CD14-positive monocyte (primary cell): ENCODE results near the gene TBL3. TPM values are rescaled to one million over a fixed set of nuclear protein-coding genes. Genes with fewer than 3 reads are reported as not detected.
A peak's percentile ranks its signal among the peaks of the same experiment; 100 is the strongest.

Experiments
- DNase-seq, 3 donors: peaks; one replicate each; pipeline ENCODE4 v3.0.0-alpha.2; 2011 to 2022
- H2AFZ ChIP-seq: 2 replicates; pipeline ENCODE4 v1.6.0; 2012; ENCODE audit warnings: mild to moderate bottlenecking, low read depth, low read length, inconsistent platforms; ENCODE audit not compliant: insufficient read depth, poor library complexity, severe bottlenecking
- H3K27ac ChIP-seq, 2 donors: 1 replicate in 1 of 2; 2 replicates in 1 of 2; pipeline ENCODE4 v1.5.1; 2012 to 2013; ENCODE audit warnings: low read length in 2 of 2, control low read depth in 1 of 2, inconsistent platforms in 1 of 2, low read depth in 1 of 2, mild to moderate bottlenecking in 1 of 2
- H3K27me3 ChIP-seq, 2 donors: one replicate each; pipeline versions ENCODE4 v1.6.0 to v1.6.1; 2011 to 2013; ENCODE audit warnings: low read length in 2 of 2; ENCODE audit not compliant: control insufficient read depth in 2 of 2, insufficient read depth in 2 of 2
- H3K36me3 ChIP-seq, 2 donors: replicated peaks in 1 of 2; 1 replicate in 1 of 2; 2 replicates in 1 of 2; pipeline versions ENCODE4 v1.5.1 to v1.6.1; 2012 to 2013; ENCODE audit warnings: low read length in 2 of 2, control low read depth in 1 of 2, inconsistent platforms in 1 of 2, mild to moderate bottlenecking in 1 of 2; ENCODE audit not compliant: insufficient read depth in 2 of 2, control insufficient read depth in 1 of 2
- H3K4me1 ChIP-seq, 2 donors: 1 replicate in 1 of 2; 2 replicates in 1 of 2; pipeline versions ENCODE4 v1.5.1 to v1.6.1; 2012 to 2013; ENCODE audit warnings: low read length in 2 of 2, control low read depth in 1 of 2, inconsistent platforms in 1 of 2, mild to moderate bottlenecking in 1 of 2, moderate library complexity in 1 of 2; ENCODE audit not compliant: insufficient read depth in 2 of 2, control insufficient read depth in 1 of 2
- H3K4me2 ChIP-seq: replicated peaks from 2 replicates; pipeline ENCODE3; 2012; ENCODE audit warnings: low read length, moderate library complexity, mild to moderate bottlenecking; ENCODE audit not compliant: poor library complexity, severe bottlenecking; ENCODE audit errors: extremely low read depth
- H3K4me3 ChIP-seq, 3 experiments: fragments of 200-600 bp in 1 of 3; sonication (generic) in 1 of 3; replicated peaks in 1 of 3; 1 replicate in 2 of 3; 2 replicates in 1 of 3; pipeline ENCODE4 v1.5.1; 2011 to 2013; ENCODE audit warnings: low read length in 3 of 3, mild to moderate bottlenecking in 3 of 3, control low read depth in 2 of 3, low read depth in 2 of 3, inconsistent platforms in 1 of 3, moderate library complexity in 1 of 3
- H3K79me2 ChIP-seq: 2 replicates; pipeline ENCODE4 v1.6.0; 2012; ENCODE audit warnings: mild to moderate bottlenecking, control low read depth, inconsistent platforms, low read length, moderate library complexity; ENCODE audit not compliant: insufficient read depth
- H3K9ac ChIP-seq: 2 replicates; pipeline ENCODE4 v1.6.0; 2017; ENCODE audit warnings: low read length, mild to moderate bottlenecking; ENCODE audit not compliant: insufficient read depth, poor library complexity, severe bottlenecking
- H3K9me3 ChIP-seq, 2 donors: replicated peaks in 1 of 2; 1 replicate in 1 of 2; 2 replicates in 1 of 2; pipeline versions ENCODE4 v1.5.1 to v1.6.1; 2012 to 2013; ENCODE audit warnings: low read length in 2 of 2, control low read depth in 1 of 2; ENCODE audit not compliant: control insufficient read depth in 1 of 2, insufficient read depth in 1 of 2
- H4K20me1 ChIP-seq: 2 replicates; pipeline ENCODE4 v1.6.0; 2012; ENCODE audit warnings: mild to moderate bottlenecking, low read length, control low read depth, moderate library complexity; ENCODE audit not compliant: insufficient read depth
- H3K27ac Mint-ChIP-seq, 7 donors: one replicate each; pipeline ENCODE4 v1.8.0; 2020; ENCODE audit warnings: mild to moderate bottlenecking in 7 of 7, mixed read lengths in 7 of 7, moderate library complexity in 6 of 7, inconsistent platforms in 2 of 7
- H3K27me3 Mint-ChIP-seq, 3 donors: one replicate each; pipeline ENCODE4 v1.8.0; 2021 to 2022; ENCODE audit warnings: low read depth in 3 of 3, mild to moderate bottlenecking in 3 of 3, mixed read lengths in 3 of 3, moderate library complexity in 3 of 3, inconsistent platforms in 1 of 3
- H3K36me3 Mint-ChIP-seq, 2 donors: one replicate each; pipeline ENCODE4 v1.8.0; 2020; ENCODE audit warnings: mixed read lengths in 2 of 2, inconsistent platforms in 1 of 2, mild to moderate bottlenecking in 1 of 2
- H3K4me1 Mint-ChIP-seq: one replicate; pipeline ENCODE4 v1.8.0; 2020; ENCODE audit warnings: mild to moderate bottlenecking, mixed read lengths
- H3K4me3 Mint-ChIP-seq, 2 donors: one replicate each; pipeline ENCODE4 v1.8.0; 2020; ENCODE audit warnings: mild to moderate bottlenecking in 2 of 2, mixed read lengths in 2 of 2, moderate library complexity in 1 of 2
- H3K9me3 Mint-ChIP-seq, 7 donors: one replicate each; pipeline ENCODE4 v1.8.0; 2020 to 2022; ENCODE audit warnings: mixed read lengths in 7 of 7, mild to moderate bottlenecking in 6 of 7, moderate library complexity in 6 of 7, inconsistent platforms in 2 of 7
- WGBS: methylation state at CpG from one replicate; pipeline ENCODE4 v1.1.5; 2013; ENCODE audit warnings: missing lambda C conversion rate; ENCODE audit not compliant: insufficient coverage; 5-methylcytosine and 5-hydroxymethylcytosine counted together
- intact Hi-C, 2 donors: fragments of 100-400 bp; cut with micrococcal nuclease; formaldehyde crosslinking; loops; one replicate each; pipeline versions ENCODE4 v1.15.0 to v1.15.1; 2023
- polyA plus RNA-seq, 3 donors: library from polyadenylated mRNA; depleted of rRNA in 1 of 3; unstranded in 2 of 3; stranded (reverse) in 1 of 3; fragments of 300-500 nt in 2 of 3; fragments of >200 nt in 1 of 3; fragmentation: Illumina TruSeq in 2 of 3; gene quantifications; 1 replicate in 2 of 3; 2 replicates in 1 of 3; pipeline ENCODE4 v1.2.3, GENCODE V29; 2012 to 2021
- TF ChIP-seq, protein P1 (sequence below): fragments of 200-600 bp; IDR thresholded peaks from one replicate; pipeline ENCODE4 v1.8.0; 2022; ENCODE audit warnings: antibody characterized with exemption, mild to moderate bottlenecking

Gene TBL3
- polyA plus RNA-seq, 3 donors: 33.9 to 37.8 (median 36.0) TPM

GRCh38 chr16:1926271-1926670, 45.6 kb upstream of the TBL3 start:
- Mint-ChIP-seq H3K4me3 (no peak overlapping the region), H3K27me3 (peaks cover 38 to 46% (median 43%) of the 10 kb centered on the region in 3 donors), H3K27ac (no peak overlapping the region), H3K4me1 (peaks cover 20% of the 10 kb centered on the region), H3K36me3 (peaks cover 0 to 6% of the 10 kb centered on the region in 2 donors), H3K9me3 (peaks cover 0 to 9% (median 6%) of the 10 kb centered on the region in 7 donors)
- H3K36me3 ChIP-seq: no peaks in the 10 kb centered on the region
- H4K20me1 ChIP-seq: no peaks in the 10 kb centered on the region
- H3K4me1 ChIP-seq: peaks cover 20 to 23% of the 10 kb centered on the region in 2 donors
- H3K79me2 ChIP-seq: no peaks in the 10 kb centered on the region
- DNase-seq: no peak
- 84% methylated on average over 5 of the region's 11 CpGs for WGBS
- H3K9me3 ChIP-seq: peaks cover 0 to 4% of the 10 kb centered on the region in 2 donors
- H3K4me3 ChIP-seq: no peak overlapping the region
- intact Hi-C loops: no loop called here
- H3K27ac ChIP-seq: no peak overlapping the region
- H3K27me3 ChIP-seq: peaks cover under 1 to 33% of the 10 kb centered on the region in 2 donors
- no peak overlapping the region for H2AFZ ChIP-seq
- no peak overlapping the region for H3K4me2 ChIP-seq
- no peak overlapping the region for H3K9ac ChIP-seq
- TF ChIP-seq, protein P1, sequence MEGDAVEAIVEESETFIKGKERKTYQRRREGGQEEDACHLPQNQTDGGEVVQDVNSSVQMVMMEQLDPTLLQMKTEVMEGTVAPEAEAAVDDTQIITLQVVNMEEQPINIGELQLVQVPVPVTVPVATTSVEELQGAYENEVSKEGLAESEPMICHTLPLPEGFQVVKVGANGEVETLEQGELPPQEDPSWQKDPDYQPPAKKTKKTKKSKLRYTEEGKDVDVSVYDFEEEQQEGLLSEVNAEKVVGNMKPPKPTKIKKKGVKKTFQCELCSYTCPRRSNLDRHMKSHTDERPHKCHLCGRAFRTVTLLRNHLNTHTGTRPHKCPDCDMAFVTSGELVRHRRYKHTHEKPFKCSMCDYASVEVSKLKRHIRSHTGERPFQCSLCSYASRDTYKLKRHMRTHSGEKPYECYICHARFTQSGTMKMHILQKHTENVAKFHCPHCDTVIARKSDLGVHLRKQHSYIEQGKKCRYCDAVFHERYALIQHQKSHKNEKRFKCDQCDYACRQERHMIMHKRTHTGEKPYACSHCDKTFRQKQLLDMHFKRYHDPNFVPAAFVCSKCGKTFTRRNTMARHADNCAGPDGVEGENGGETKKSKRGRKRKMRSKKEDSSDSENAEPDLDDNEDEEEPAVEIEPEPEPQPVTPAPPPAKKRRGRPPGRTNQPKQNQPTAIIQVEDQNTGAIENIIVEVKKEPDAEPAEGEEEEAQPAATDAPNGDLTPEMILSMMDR: no peak

GRCh38 chr16:1929105-1929504, 42.7 kb upstream of the TBL3 start:
- Histone ChIP-seq H3K4me3 (peak overlapping the region; percentile 27 to 82 (median 52)), H4K20me1 (no peaks in the 10 kb centered on the region), H3K36me3 (no peaks in the 10 kb centered on the region), H3K4me2 (peak overlapping the region; percentile 96), H3K79me2 (no peaks in the 10 kb centered on the region), H3K9ac (peak overlapping the region; percentile 63), H2AFZ (peak overlapping the region; percentile 84), H3K9me3 (no peaks in the 10 kb centered on the region), H3K27ac (peak overlapping the region in 1 of 2 donors; percentile 45), H3K27me3 (peaks cover 0 to 6% of the 10 kb centered on the region in 2 donors), H3K4me1 (peaks cover 10 to 18% of the 10 kb centered on the region in 2 donors)
- 20% methylated on average over 3 of the region's 11 CpGs for WGBS
- no peak for DNase-seq
- H3K27ac Mint-ChIP-seq: peak overlapping the region in 4 of 7 donors; percentile 37 to 80 (median 68)
- H3K36me3 Mint-ChIP-seq: no peaks in the 10 kb centered on the region
- no peaks in the 10 kb centered on the region for H3K9me3 Mint-ChIP-seq
- peaks cover 12 to 19% (median 15%) of the 10 kb centered on the region in 3 donors for H3K27me3 Mint-ChIP-seq
- peak overlapping the region; percentile 80 to 87 for H3K4me3 Mint-ChIP-seq
- TF ChIP-seq, protein P1: no peak
- peaks cover 20% of the 10 kb centered on the region for H3K4me1 Mint-ChIP-seq
- intact Hi-C loops: loop anchor here in 1 of 2 donors (2.0 kb wide), 1 partner anchor 64 kb away; no protein-coding TSS in a partner anchor
